Osteocyte (in vitro differentiated cells): ENCODE measurements around the gene OSGEPL1. TPM values are rescaled to one million over a fixed set of nuclear protein-coding genes. Genes with fewer than 3 reads are reported as not detected.
A peak's percentile ranks its signal among the peaks of the same experiment; 100 is the strongest.

Experiments
- DNase-seq: peaks from one replicate; pipeline ENCODE4 v3.0.0; 2021; ENCODE audit warnings: mixed read lengths; ENCODE audit not compliant: unreplicated experiment; ENCODE audit errors: extremely low spot score
- H3K27ac Mint-ChIP-seq: one replicate; pipeline ENCODE4 v1.8.0; 2021; ENCODE audit warnings: mild to moderate bottlenecking, mixed read lengths; ENCODE audit not compliant: unreplicated experiment
- H3K27me3 Mint-ChIP-seq: one replicate; pipeline ENCODE4 v1.8.0; 2021; ENCODE audit warnings: mixed read lengths; ENCODE audit not compliant: unreplicated experiment
- H3K36me3 Mint-ChIP-seq: one replicate; pipeline ENCODE4 v1.8.0; 2021; ENCODE audit warnings: mixed read lengths; ENCODE audit not compliant: unreplicated experiment
- H3K4me1 Mint-ChIP-seq: one replicate; pipeline ENCODE4 v1.8.0; 2021; ENCODE audit warnings: mixed read lengths; ENCODE audit not compliant: unreplicated experiment
- H3K4me3 Mint-ChIP-seq: one replicate; pipeline ENCODE4 v1.8.0; 2021; ENCODE audit warnings: mild to moderate bottlenecking, moderate library complexity, mixed read lengths; ENCODE audit not compliant: unreplicated experiment
- H3K9me3 Mint-ChIP-seq: one replicate; pipeline ENCODE4 v1.8.0; 2021; ENCODE audit warnings: mixed read lengths; ENCODE audit not compliant: unreplicated experiment
- CTCF ChIP-seq: fragments of 200-600 bp; sonication (generic); IDR thresholded peaks from 2 replicates; pipeline ENCODE4 v1.5.0; 2021; ENCODE audit warnings: antibody characterized with exemption, mild to moderate bottlenecking, moderate library complexity
- total RNA-seq: library from RNA; stranded (reverse); gene quantifications from 2 replicates; pipeline ENCODE4 v1.2.1, GENCODE V29; 2021

Gene OSGEPL1
- total RNA-seq, 1 donor from 2014 or later: 10.0 TPM

DNA sequence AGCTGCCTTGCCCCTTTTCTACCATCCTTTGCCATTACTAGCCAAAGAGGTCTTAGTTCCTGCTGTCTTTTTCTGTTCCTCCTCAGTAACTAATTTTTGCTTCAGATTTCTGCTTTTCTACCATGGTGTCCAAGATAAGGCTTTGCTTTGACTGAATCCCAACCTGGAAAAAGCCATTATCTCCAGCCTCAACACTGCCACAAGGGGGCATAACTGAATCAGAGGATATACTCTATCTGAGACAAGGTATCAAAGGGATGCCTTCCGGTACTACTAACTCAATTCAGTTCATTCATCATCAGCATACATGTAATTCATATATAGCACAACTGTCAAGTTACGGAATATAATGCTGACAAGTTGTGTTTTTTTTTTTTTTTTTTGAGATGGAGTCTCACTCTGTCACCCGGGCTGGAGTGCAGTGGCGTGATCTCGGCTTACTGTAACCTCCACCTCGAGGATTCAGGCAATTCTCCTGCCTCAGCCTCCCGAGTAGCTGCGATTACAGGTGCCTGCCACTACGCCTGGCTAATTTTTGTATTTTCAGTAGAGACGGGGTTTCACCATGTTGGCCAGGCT, 11.4 kb downstream of the OSGEPL1 start:
- peak; percentile 64 for TF ChIP-seq CTCF
- Mint-ChIP-seq H3K27me3 (no peaks in the 10 kb centered on the region), H3K4me3 (no peak overlapping the region), H3K27ac (no peak overlapping the region), H3K9me3 (no peaks in the 10 kb centered on the region), H3K36me3 (peaks cover 24% of the 10 kb centered on the region), H3K4me1 (no peaks in the 10 kb centered on the region)
- DNase-seq: no peak

DNA sequence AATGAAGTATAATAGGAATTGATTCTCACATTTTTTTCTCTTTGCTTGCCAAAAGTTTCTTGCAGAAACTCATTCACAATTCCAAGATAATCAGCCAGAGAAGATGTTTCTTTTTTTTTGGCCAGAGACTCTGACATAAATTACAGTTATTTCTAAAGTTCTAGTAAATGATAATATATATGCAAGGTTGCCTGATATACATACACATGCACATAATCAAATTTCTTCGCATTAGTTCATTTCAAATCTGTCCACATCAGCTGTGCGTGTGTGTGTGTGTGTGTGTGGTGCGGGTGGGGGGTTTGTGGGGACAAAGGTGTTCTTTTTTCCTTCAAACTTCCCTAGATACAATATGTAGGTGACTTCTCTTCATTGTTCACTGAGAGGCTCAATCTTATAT, 33.2 kb downstream of the OSGEPL1 start:
- Mint-ChIP-seq H3K27ac (no peak overlapping the region), H3K9me3 (no peaks in the 10 kb centered on the region), H3K36me3 (peaks cover 5% of the 10 kb centered on the region), H3K4me3 (no peak overlapping the region), H3K4me1 (no peaks in the 10 kb centered on the region), H3K27me3 (no peaks in the 10 kb centered on the region)
- DNase-seq: no peak
- no peak for TF ChIP-seq CTCF

- Mint-ChIP-seq H3K4me3 (no peak overlapping the region), H3K36me3 (no peaks in the 10 kb centered on the region), H3K27me3 (no peaks in the 10 kb centered on the region), H3K4me1 (no peaks in the 10 kb centered on the region), H3K9me3 (no peaks in the 10 kb centered on the region), H3K27ac (no peak overlapping the region)
- DNase-seq: no peak
- no peak for TF ChIP-seq CTCF
Observed at GRCh38 chr2:189726849-189727248, 35.7 kb downstream of the OSGEPL1 start.

GRCh38 chr2:189726271-189726670, 36.3 kb downstream of the OSGEPL1 start:
- no peaks in the 10 kb centered on the region for H3K36me3 Mint-ChIP-seq
- no peaks in the 10 kb centered on the region for H3K9me3 Mint-ChIP-seq
- no peak for DNase-seq
- no peaks in the 10 kb centered on the region for H3K4me1 Mint-ChIP-seq
- no peaks in the 10 kb centered on the region for H3K27me3 Mint-ChIP-seq
- no peak overlapping the region for H3K4me3 Mint-ChIP-seq
- H3K27ac Mint-ChIP-seq: no peak overlapping the region
- no peak for TF ChIP-seq CTCF

- Mint-ChIP-seq H3K4me1 (no peaks in the 10 kb centered on the region), H3K27ac (no peak overlapping the region), H3K36me3 (no peaks in the 10 kb centered on the region), H3K9me3 (no peaks in the 10 kb centered on the region), H3K27me3 (no peaks in the 10 kb centered on the region), H3K4me3 (no peak overlapping the region)
- no peak for TF ChIP-seq CTCF
- no peak for DNase-seq
Observed at GRCh38 chr2:189723192-189723591, 39.4 kb downstream of the OSGEPL1 start.
